Neural cell (in vitro differentiated cells): Measurements from ENCODE around the gene GLE1. TPM values are rescaled to one million over a fixed set of nuclear protein-coding genes. Genes with fewer than 3 reads are reported as not detected.

Source experiments
- H2AFZ ChIP-seq: fragments of 200-600, 300-800 bp; sonication (generic), shearing (Covaris generic); 2 replicates; pipeline ENCODE4 v1.6.0; 2014; ENCODE audit warnings: low read depth, mild to moderate bottlenecking, antibody characterized with exemption, low read length, moderate library complexity
- H3F3A ChIP-seq: fragments of 200-600 bp; shearing (Covaris generic); 2 replicates; pipeline ENCODE4 v1.6.1; 2016; ENCODE audit warnings: mild to moderate bottlenecking, moderate library complexity, mixed read lengths, antibody characterized with exemption, low read length; ENCODE audit not compliant: insufficient read depth, poor library complexity, severe bottlenecking
- H3K27ac ChIP-seq: fragments of 200-600, 300-800 bp; sonication (generic), shearing (Covaris generic); 2 replicates; pipeline ENCODE4 v1.5.1; 2014; ENCODE audit warnings: mild to moderate bottlenecking, low read length, moderate library complexity
- H3K27me3 ChIP-seq: fragments of 300-800, 200-600 bp; sonication (generic), shearing (Covaris generic); 2 replicates; pipeline ENCODE4 v1.6.0; 2014; ENCODE audit warnings: mild to moderate bottlenecking, low read depth, low read length, moderate library complexity; ENCODE audit not compliant: insufficient read depth
- H3K36me3 ChIP-seq: fragments of 300-800, 200-600 bp; sonication (generic), shearing (Covaris generic); 2 replicates; pipeline ENCODE4 v1.5.1; 2014; ENCODE audit warnings: mild to moderate bottlenecking, antibody characterized with exemption, low read length, moderate library complexity; ENCODE audit not compliant: insufficient read depth
- H3K4me2 ChIP-seq: fragments of 300-800, 200-600 bp; sonication (generic), shearing (Covaris generic); 2 replicates; pipeline ENCODE4 v1.6.0; 2014; ENCODE audit warnings: mild to moderate bottlenecking, low read length
- H3K4me3 ChIP-seq: fragments of 300-800, 200-600 bp; sonication (generic), shearing (Covaris generic); 2 replicates; pipeline ENCODE4 v1.5.1; 2014; ENCODE audit warnings: mild to moderate bottlenecking, low read length, moderate library complexity
- H3K79me2 ChIP-seq: fragments of 200-600 bp; shearing (Covaris generic); replicated peaks from 2 replicates; pipeline ENCODE4 v1.6.0; 2014; ENCODE audit warnings: mild to moderate bottlenecking, low read length, moderate library complexity; ENCODE audit not compliant: insufficient read depth
- H3K9ac ChIP-seq: fragments of 300-800, 200-600 bp; sonication (generic), shearing (Covaris generic); 2 replicates; pipeline ENCODE4 v1.6.1; 2016; ENCODE audit warnings: mild to moderate bottlenecking, low read length, mixed read lengths
- H3K9me2 ChIP-seq: fragments of 200-600 bp; shearing (Covaris generic); 2 replicates; pipeline ENCODE4 v1.6.1; 2016; ENCODE audit warnings: mild to moderate bottlenecking, low read length, mixed read lengths; ENCODE audit not compliant: insufficient read depth
- H3K9me3 ChIP-seq: fragments of 200-600, 300-800 bp; sonication (generic), shearing (Covaris generic); 2 replicates; pipeline ENCODE4 v1.6.1; 2016; ENCODE audit warnings: mild to moderate bottlenecking, mixed run types, low read length, moderate library complexity, mixed read lengths
- H4K20me1 ChIP-seq: fragments of 200-600 bp; shearing (Covaris generic); 2 replicates; pipeline ENCODE4 v1.6.1; 2016; ENCODE audit warnings: mild to moderate bottlenecking, mixed run types; ENCODE audit not compliant: insufficient read depth
- EP300 ChIP-seq: fragments of 450-650 bp; conservative IDR thresholded peaks from 2 replicates; pipeline ENCODE4 v1.6.1; 2014; ENCODE audit warnings: antibody characterized with exemption, mild to moderate bottlenecking, moderate library complexity; ENCODE audit not compliant: poor library complexity, severe bottlenecking
- EZH2 ChIP-seq: fragments of 200-600, 300-800 bp; shearing (Covaris generic), sonication (generic); IDR thresholded peaks from 2 replicates; pipeline ENCODE4 v1.6.1; 2014; ENCODE audit warnings: antibody characterized with exemption, low read length, borderline replicate concordance, mild to moderate bottlenecking; ENCODE audit not compliant: insufficient read depth, poor library complexity, severe bottlenecking
- MXI1 ChIP-seq: fragments of 450-650 bp; conservative IDR thresholded peaks from 2 replicates; pipeline ENCODE4 v1.6.1; 2014; ENCODE audit warnings: antibody characterized with exemption, mild to moderate bottlenecking; ENCODE audit not compliant: poor library complexity, severe bottlenecking
- POLR2AphosphoS5 ChIP-seq: IDR thresholded peaks from 2 replicates; pipeline ENCODE4 v1.6.1; 2012
- RAD21 ChIP-seq: fragments of 450-650 bp; conservative IDR thresholded peaks from 2 replicates; pipeline ENCODE4 v1.6.1; 2014; ENCODE audit warnings: antibody characterized with exemption, mild to moderate bottlenecking, moderate library complexity
- REST ChIP-seq: IDR thresholded peaks from 2 replicates; pipeline ENCODE4 v1.6.1; 2012; ENCODE audit warnings: borderline replicate concordance
- SMC3 ChIP-seq: fragments of 450-650 bp; conservative IDR thresholded peaks from 2 replicates; pipeline ENCODE4 v1.6.1; 2014; ENCODE audit warnings: antibody characterized with exemption, mild to moderate bottlenecking, moderate library complexity; ENCODE audit not compliant: poor library complexity
- TAF1 ChIP-seq: IDR thresholded peaks from 2 replicates; pipeline ENCODE4 v1.6.1; 2012; ENCODE audit warnings: low read depth
- polyA plus RNA-seq: library from polyadenylated mRNA; depleted of rRNA; stranded (reverse); fragments of >200 nt; gene quantifications from 2 replicates; pipeline ENCODE4 v1.2.3, GENCODE V29; 2014
- TF ChIP-seq, protein P1 (sequence below): fragments of 450-650 bp; IDR thresholded peaks from 2 replicates; pipeline ENCODE4 v1.5.1; 2014; ENCODE audit warnings: antibody characterized with exemption, mild to moderate bottlenecking, moderate library complexity; ENCODE audit not compliant: poor library complexity, severe bottlenecking

GLE1 gene
- polyA plus RNA-seq, 1 donor from 2014 or later: 29.6 TPM

- TF ChIP-seq EP300: no peak
Observed at GRCh38 chr9:128494746-128495129, 9.8 kb upstream of the GLE1 start (continued).

- Histone ChIP-seq H3K36me3 (no peaks in the 10 kb centered on the region), H3K27me3 (no peaks in the 10 kb centered on the region), H3K4me2 (no peak overlapping the region), H3F3A (no peaks in the 10 kb centered on the region), H4K20me1 (no peaks in the 10 kb centered on the region), H3K9ac (no peak overlapping the region), H3K27ac (no peak overlapping the region), H3K9me2 (no peaks in the 10 kb centered on the region), H3K4me3 (no peak overlapping the region), H3K79me2 (no peaks in the 10 kb centered on the region), H3K9me3 (no peaks in the 10 kb centered on the region), H2AFZ (no peak overlapping the region)
- no peak for TF ChIP-seq RAD21
- no peak for TF ChIP-seq SMC3
- TF ChIP-seq, protein P1, sequence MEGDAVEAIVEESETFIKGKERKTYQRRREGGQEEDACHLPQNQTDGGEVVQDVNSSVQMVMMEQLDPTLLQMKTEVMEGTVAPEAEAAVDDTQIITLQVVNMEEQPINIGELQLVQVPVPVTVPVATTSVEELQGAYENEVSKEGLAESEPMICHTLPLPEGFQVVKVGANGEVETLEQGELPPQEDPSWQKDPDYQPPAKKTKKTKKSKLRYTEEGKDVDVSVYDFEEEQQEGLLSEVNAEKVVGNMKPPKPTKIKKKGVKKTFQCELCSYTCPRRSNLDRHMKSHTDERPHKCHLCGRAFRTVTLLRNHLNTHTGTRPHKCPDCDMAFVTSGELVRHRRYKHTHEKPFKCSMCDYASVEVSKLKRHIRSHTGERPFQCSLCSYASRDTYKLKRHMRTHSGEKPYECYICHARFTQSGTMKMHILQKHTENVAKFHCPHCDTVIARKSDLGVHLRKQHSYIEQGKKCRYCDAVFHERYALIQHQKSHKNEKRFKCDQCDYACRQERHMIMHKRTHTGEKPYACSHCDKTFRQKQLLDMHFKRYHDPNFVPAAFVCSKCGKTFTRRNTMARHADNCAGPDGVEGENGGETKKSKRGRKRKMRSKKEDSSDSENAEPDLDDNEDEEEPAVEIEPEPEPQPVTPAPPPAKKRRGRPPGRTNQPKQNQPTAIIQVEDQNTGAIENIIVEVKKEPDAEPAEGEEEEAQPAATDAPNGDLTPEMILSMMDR: no peak
- no peak for TF ChIP-seq EZH2
- TF ChIP-seq MXI1: no peak
- no peak for TF ChIP-seq POLR2AphosphoS5
- no peak for TF ChIP-seq EP300
- TF ChIP-seq REST: no peak
- no peak for TF ChIP-seq TAF1
Observed at GRCh38 chr9:128495296-128495695, 9.2 kb upstream of the GLE1 start.

DNA sequence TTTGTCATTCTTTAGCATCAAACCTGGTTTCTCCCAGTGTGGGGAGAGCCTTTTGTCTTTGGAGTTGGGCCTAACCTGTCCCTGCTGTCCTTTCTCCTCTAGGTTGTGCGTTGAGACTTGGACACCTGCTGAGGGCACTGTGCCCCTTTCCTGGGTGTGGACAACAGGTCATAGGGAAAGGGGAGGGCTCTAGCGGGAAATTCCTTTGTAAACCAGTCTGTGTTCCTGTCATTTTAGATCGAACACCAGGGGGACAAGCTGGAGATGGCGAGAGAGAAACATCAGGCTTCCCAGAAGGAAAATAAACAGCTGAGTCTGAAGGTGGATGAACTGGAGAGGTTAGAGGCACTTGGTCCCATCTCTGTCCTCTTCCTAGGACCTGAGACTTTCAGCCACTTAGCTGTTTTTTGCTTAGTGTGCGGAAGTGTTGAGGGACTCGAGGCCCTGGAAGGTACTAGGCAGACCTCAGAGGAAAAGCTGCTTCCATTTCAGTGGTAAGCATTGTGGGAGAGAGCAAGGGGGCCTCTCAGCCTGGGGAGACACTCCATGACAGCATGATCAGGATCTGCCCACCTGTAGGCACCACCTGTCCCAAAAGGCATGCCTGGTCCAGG lies 8.6 kb upstream of the GLE1 start:
- Histone ChIP-seq H3K4me3 (no peak overlapping the region), H3K27me3 (no peaks in the 10 kb centered on the region), H3F3A (no peaks in the 10 kb centered on the region), H3K27ac (no peak overlapping the region), H3K36me3 (no peaks in the 10 kb centered on the region), H3K79me2 (no peaks in the 10 kb centered on the region), H4K20me1 (no peaks in the 10 kb centered on the region), H3K4me2 (no peak overlapping the region), H2AFZ (no peak overlapping the region), H3K9me3 (no peaks in the 10 kb centered on the region), H3K9ac (no peak overlapping the region), H3K9me2 (no peaks in the 10 kb centered on the region)
- TF ChIP-seq MXI1 (no peak), SMC3 (no peak), RAD21 (no peak), EP300 (no peak), EZH2 (no peak), POLR2AphosphoS5 (no peak), REST (no peak), TAF1 (no peak)
- TF ChIP-seq, protein P1: no peak
